GM18909 (cell line): ENCODE results near the gene SLC2A1.
"Not testable (repeated sequence)": the region's sequence is repeated elsewhere in the genome, so short reads cannot be mapped to it uniquely, and the experiment has no call there.

Experiments used
- ATAC-seq: cut with Tn5 transposase; IDR thresholded peaks from one replicate; pipeline ENCODE4 v1.9.1; 2021; ENCODE audit warnings: mild to moderate bottlenecking; ENCODE audit not compliant: unreplicated experiment, poor library complexity

SLC2A1 gene

GRCh38 chr1:42931911-42932422, 26.7 kb downstream of the SLC2A1 start:
- peak; percentile 74 for ATAC-seq

- ATAC-seq: no peak
Measured at GRCh38 chr1:42931108-42931539, 27.5 kb downstream of the SLC2A1 start.

- no peak for ATAC-seq
Measured at GRCh38 chr1:42930178-42931107, 28.2 kb downstream of the SLC2A1 start.

GRCh38 chr1:42929434-42930177, 29.1 kb downstream of the SLC2A1 start:
- ATAC-seq: no peak

GRCh38 chr1:42928859-42929258, 29.8 kb downstream of the SLC2A1 start:
- no peak for ATAC-seq

- ATAC-seq: no peak
Measured at GRCh38 chr1:42927920-42928505, 30.7 kb downstream of the SLC2A1 start.

- no peak for ATAC-seq
Measured at GRCh38 chr1:42927274-42927841, 31.3 kb downstream of the SLC2A1 start.

- no peak for ATAC-seq
Measured at GRCh38 chr1:42926879-42927242, 31.8 kb downstream of the SLC2A1 start.

GRCh38 chr1:42926235-42926878, 32.3 kb downstream of the SLC2A1 start:
- ATAC-seq: no peak

- ATAC-seq: no peak
Measured at GRCh38 chr1:42924851-42925760, 33.6 kb downstream of the SLC2A1 start.

GRCh38 chr1:42924082-42924850, 34.4 kb downstream of the SLC2A1 start:
- peak; percentile 91 for ATAC-seq

GRCh38 chr1:42923367-42924081, 35.1 kb downstream of the SLC2A1 start:
- ATAC-seq: no peak

- ATAC-seq: no peak
Measured at GRCh38 chr1:42922687-42923366, 35.8 kb downstream of the SLC2A1 start.

GRCh38 chr1:42921769-42922168, 36.9 kb downstream of the SLC2A1 start:
- no peak for ATAC-seq

GRCh38 chr1:42919651-42920050, 39.0 kb downstream of the SLC2A1 start:
- not testable (repeated sequence) for ATAC-seq

GRCh38 chr1:42917241-42917495, 41.5 kb downstream of the SLC2A1 start:
- ATAC-seq: no peak

- ATAC-seq: no peak
Measured at GRCh38 chr1:42915456-42915855, 43.2 kb downstream of the SLC2A1 start.
